ENCODE measurements around the gene PPP2R1B.

Gene PPP2R1B

GRCh38 chr11:111782109-111782741 lies 16.0 kb upstream of the PPP2R1B start:
- DNase-seq (ENCODE audit: low spot score), result no peak

- DNase-seq (ENCODE audit: low spot score), result no peak
Observed at GRCh38 chr11:111779118-111779517, 12.9 kb upstream of the PPP2R1B start.

GRCh38 chr11:111778047-111778558 lies 11.9 kb upstream of the PPP2R1B start:
- no peak for DNase-seq (ENCODE audit: low spot score)

GRCh38 chr11:111777094-111778046 lies 11.2 kb upstream of the PPP2R1B start:
- peak; percentile 94 for DNase-seq (ENCODE audit: low spot score)

GRCh38 chr11:111776398-111777093 lies 10.4 kb upstream of the PPP2R1B start:
- no peak for DNase-seq (ENCODE audit: low spot score)

- DNase-seq (ENCODE audit: low spot score), result no peak
Observed at GRCh38 chr11:111774955-111775710, 8.9 kb upstream of the PPP2R1B start.

- DNase-seq (ENCODE audit: low spot score), result no peak
Observed at GRCh38 chr11:111772535-111772934, 6.3 kb upstream of the PPP2R1B start.

GRCh38 chr11:111771205-111771604 lies 5.0 kb upstream of the PPP2R1B start:
- peak; percentile 36 for DNase-seq (ENCODE audit: low spot score)

GRCh38 chr11:111770581-111771134 lies 4.5 kb upstream of the PPP2R1B start:
- no peak for DNase-seq (ENCODE audit: low spot score)

- peak; percentile 26 for DNase-seq (ENCODE audit: low spot score)
Observed at GRCh38 chr11:111766834-111767142, 599 bp upstream of the PPP2R1B start.

GRCh38 chr11:111765320-111765983 lies 737 bp downstream of the PPP2R1B start:
- DNase-seq (ENCODE audit: low spot score), result peak; percentile 17

GRCh38 chr11:111764621-111765020 lies 1.6 kb downstream of the PPP2R1B start:
- no peak for DNase-seq (ENCODE audit: low spot score)

GRCh38 chr11:111762981-111763643 lies 3.1 kb downstream of the PPP2R1B start:
- peak; percentile 71 for DNase-seq (ENCODE audit: low spot score)

- DNase-seq (ENCODE audit: low spot score), result no peak
Observed at GRCh38 chr11:111762526-111762925, 3.7 kb downstream of the PPP2R1B start.

- no peak for DNase-seq (ENCODE audit: low spot score)
Observed at GRCh38 chr11:111761036-111761435, 5.2 kb downstream of the PPP2R1B start.

- no peak for DNase-seq (ENCODE audit: low spot score)
Observed at GRCh38 chr11:111759778-111760407, 6.3 kb downstream of the PPP2R1B start.

- no peak for DNase-seq (ENCODE audit: low spot score)
Observed at GRCh38 chr11:111759376-111759775, 6.8 kb downstream of the PPP2R1B start.

GRCh38 chr11:111756097-111756496 lies 10.1 kb downstream of the PPP2R1B start:
- no peak for DNase-seq (ENCODE audit: low spot score)

GRCh38 chr11:111749646-111750045 lies 16.5 kb downstream of the PPP2R1B start:
- no peak for DNase-seq (ENCODE audit: low spot score)
